ENCODE data around the gene ZNF526.

Gene ZNF526

DNA sequence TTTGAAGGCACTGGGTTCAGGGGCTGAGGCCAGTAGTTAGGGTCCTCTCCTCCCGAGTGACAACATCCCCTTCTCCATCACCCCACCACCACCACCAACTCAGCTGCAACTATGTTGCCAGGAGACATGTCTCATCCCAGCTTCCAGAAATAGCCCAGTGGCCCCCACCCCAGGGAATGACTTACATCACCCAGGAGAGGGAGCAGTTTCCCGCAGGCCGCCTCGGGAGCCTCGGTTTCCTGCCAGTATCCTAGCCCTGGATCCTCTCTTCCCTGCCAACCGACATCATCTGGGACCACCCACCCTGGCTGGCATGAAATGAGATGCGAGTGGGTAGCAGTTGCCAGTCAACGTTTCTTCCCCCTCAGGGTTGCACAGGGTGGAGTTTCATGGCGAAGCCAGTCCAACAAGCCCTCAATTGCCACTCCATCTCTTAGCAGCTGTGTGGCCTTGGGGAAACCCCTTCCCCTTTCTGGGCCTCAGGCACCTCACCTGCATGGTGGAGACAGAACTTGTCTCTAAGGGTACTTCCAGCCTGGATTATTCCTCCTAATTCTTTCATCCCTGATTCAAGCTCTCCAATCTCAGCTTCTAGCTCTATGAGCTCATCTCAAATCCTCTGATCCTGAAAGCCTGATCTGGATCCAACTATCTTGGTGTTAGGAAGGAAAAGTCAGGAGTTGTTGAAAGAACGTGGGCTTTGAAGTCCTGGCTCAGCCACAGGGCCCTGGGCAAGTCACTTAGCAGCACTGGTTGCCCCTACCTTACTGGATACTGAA is 26.2 kb downstream of the ZNF526 start:
- peak; percentile 12 to 94 (median 80) for DNase-seq

DNA sequence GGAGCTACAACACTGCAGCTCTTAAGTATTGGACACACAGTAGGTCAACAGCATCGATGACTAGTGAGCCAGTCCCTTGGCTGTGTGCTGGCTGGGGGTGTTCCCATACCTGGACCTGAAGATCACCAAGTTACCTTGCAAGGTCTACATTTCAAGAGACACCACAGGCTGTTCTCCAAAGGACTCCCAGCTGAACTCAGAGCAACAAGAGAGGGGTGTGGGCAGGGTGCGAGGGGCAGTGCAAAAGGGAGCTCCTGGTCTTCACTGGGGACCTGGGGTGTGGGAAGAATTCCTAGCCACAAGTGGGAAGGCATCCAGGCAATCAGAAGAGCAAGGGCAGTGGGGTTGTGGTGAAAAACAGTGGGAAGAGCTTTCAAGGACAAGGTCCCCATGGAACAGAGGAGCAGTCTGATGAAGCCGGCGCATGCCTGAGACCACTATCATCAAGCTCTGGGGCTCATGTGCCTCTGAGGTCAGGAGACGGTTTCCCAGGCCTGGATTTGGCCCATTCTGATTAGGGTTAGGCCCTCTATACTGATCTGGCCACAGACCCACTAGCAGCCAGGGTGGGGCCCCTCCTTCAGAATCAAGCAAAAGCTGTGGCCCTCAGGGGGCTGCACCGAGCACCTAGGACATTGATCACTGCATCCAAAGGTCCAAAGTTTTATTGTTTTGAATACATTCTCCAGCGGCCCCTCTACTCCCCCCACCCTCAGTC is 27.0 kb downstream of the ZNF526 start:
- no peak for DNase-seq

DNA sequence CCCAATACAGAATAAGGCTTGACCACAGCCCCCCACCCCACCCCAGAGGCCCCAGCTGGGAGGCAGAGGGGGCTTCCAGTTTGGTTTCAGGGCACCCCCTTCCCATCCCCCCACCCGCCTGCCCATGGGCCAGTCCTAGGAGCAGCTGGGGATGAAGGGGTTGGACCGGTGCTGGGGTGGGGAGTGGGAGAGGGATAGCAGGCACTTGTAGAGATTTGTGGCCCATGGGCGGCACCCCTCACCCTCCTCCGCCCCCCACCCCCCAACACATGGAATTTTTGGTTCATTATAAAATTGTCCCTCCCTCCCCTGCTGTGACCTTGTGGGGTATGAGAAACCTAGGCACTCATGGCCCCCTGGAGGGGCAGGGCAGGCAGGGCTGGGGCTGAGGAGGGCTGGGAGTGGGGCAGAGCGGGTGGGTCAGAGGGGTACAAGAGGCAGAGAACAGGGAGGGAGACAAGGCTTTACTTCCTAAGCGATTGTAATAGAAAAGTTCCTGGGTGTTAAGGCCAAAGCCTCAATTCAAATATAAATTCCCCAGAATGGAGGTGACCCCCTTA is 27.6 kb downstream of the ZNF526 start:
- DNase-seq = no peak

DNA sequence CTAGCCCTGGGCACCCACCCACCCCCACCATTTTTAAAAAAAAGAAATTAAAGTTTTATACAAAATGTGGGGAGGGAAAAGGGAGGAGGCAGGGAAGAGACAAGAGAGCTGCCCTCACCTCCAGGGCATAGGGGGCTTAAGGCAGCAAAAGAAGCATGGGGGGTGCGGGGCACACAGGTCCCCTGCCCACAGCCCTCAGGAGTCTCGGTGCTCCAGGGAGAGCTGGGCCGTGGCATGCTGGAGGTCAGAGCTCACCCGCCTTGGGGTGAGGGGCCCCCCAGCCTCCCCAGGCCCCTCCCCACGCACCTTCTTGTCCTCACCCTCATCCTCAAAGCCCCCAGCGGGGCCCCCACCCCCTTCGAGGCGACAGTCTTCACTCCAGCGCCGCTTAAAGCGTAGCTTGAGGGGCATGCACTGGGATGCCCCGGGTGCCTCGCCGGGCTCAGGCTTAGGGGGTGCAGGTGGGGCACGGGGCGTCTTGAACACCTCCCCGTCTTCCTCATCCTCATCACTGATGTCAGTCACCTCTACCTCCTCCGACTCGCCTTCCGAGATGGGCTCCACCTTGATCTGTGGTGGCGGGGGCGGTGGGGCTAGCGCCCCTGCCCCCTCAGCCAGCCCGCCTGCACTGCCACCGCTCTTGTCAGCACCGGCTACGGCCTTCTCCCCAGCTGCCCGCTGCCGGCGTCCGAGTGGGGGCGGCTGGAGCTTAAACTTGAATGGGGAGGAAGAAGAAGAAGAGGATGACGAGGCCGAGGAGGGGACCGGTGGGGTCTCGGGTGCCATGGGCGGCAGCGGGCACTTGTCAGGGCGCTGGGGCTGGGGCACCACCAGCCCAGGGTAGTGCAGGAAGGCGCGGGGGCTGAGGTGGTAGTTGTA is 28.4 kb downstream of the ZNF526 start:
- no peak for DNase-seq

DNA sequence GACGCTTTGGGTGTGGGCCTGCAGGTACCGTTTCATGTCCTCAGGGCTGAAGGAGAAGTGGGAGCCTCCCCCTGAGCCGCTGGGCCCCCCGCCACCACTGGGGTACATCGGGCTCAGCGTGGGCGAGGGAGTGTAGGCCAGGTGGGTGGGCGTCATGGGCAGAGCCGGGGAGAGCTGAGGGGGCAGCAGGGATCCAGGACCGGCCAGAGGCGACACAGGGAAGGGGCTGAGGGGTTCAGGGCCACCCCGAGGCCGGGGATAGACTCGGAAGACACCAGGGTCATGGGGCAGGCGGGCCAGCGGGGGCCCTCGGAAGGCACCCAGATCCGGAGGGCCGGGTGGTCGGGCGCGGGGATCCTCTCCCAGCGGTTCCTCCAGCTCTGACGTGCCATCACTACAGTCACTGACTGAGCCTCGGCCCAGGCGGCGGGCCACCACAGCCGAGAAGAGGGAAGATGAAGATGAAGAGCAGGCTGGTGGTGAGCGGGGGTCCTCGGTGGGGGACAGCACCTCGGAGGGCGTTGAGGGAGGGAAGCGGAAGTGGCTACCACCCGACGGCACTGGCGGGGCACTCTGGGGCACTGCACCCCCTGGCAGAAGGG is 29.1 kb downstream of the ZNF526 start:
- peak in 1 of 56 donors; percentile 28 for DNase-seq

DNA sequence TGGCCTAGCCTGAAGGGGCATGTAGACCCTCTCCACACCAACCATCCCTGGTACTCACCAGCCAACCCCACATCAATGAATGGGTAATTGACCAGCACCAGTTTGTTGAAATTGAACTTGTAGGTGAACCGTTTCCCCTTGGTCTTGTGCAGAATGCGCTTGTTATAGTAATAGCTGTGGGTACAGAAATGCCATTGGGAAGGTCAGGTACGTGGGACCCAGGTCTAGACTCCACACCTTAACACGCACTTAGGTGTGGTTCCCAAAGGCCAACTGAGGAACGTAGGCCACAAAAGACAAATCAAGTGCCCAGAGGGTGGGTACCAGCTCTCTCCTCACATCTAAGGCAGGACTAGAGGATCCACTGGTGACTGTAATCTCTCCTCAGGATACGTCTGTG is 29.7 kb downstream of the ZNF526 start:
- no peak for DNase-seq

DNA sequence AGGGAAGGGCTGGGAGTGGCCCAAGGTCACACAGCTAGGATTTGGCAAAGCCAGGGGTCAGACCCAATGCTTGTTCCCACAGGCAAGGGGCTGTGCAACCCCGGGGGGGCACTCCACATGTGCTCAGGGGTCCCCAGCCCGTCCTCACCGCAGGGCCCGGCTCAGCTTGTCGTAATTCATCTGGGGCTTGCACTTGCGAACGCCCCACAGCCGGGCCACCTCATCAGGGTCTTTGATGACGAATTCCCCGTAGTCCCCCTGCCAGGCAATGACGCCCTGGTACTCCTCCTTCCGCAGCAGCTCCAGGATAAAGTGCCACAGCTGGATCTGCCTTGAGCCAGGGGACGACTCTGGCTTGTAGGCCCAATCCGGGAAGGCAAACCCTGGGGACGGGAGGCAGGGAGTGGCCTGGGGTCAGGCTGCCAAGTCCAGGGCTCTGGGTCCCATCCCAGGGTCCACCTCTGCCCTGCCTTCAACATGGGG is 30.1 kb downstream of the ZNF526 start:
- peak in 4 of 56 donors; percentile 17 to 56 (median 29) for DNase-seq

DNA sequence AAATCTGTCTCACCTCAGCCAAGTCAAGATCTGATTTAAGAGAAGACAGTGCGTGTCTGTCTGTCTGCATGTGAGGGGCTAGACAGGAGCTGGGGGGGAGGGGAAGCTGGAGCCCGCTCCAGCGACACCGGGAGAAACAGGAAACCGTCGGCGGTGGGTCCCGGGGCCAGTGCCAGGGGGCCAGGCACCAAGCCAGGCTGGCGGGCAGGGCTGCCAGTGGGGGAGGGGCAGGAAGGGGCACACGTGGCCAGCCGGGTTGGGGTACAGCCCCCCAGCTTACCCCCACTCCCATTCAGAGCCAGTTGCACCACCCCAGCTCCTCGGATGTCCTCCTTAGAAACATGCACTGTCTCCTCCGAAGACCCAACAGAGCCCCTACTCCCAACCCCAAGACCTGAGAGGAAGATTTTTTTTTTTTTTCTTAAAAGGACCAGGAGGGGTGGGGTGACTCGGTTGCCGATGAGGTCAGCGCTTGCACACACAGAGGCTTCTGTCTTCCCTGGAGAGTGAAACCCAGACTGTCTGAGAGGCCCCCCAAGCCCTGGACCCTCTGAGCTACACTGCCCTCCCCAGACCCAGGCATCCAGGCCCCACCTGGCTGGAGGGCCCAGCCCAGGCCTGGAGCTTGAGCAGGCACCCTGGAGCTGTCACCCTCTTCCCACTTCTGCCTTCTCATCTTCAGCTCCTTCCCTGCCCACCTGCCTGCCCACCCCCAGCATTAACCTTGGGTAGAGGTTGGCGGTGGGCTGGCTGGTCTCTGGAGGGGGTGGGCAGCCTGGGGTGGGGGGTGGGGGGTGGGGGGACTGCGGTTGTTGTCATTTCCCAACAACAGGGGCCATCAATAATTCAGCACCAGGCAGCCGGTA is 30.8 kb downstream of the ZNF526 start:
- DNase-seq = peak in 42 of 56 donors; percentile 13 to 75 (median 52)

DNA sequence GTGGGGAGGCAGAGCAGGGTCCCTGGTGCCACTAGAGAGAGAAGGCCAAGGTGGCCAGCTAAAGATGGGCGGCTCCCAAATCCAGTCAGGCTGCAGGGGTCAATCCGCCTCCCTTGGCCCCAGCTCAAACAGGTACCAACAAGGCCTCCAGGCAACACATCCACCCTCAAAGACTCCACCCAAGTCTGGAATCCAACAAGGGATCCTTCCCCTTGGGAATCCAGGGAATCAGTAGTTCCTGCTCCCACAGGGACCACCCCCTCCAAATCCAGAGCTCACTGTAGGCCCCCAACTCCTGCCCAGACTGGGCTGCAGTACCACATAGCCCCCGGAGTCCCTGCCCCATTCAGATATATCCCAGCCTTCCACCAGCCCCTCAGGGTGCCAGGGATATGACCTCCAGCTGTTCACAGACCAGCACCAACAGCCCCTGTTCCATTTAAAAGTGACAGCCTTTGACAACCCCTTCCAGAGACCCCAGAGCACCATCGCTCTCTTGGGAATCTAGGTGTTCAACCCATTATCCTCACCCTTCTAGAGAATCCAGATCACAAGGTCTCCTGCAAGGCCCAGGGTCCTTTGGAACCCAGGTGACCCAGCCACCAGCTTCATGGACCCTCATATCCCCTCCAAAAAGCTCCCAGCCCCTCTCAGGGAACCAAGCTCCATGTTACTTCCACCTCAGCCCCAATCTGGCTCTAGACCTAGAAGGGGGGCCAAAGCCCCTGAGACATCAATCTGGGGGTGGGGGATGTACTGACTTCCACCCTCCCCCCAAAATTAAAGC is 31.7 kb downstream of the ZNF526 start:
- DNase-seq = no peak

DNA sequence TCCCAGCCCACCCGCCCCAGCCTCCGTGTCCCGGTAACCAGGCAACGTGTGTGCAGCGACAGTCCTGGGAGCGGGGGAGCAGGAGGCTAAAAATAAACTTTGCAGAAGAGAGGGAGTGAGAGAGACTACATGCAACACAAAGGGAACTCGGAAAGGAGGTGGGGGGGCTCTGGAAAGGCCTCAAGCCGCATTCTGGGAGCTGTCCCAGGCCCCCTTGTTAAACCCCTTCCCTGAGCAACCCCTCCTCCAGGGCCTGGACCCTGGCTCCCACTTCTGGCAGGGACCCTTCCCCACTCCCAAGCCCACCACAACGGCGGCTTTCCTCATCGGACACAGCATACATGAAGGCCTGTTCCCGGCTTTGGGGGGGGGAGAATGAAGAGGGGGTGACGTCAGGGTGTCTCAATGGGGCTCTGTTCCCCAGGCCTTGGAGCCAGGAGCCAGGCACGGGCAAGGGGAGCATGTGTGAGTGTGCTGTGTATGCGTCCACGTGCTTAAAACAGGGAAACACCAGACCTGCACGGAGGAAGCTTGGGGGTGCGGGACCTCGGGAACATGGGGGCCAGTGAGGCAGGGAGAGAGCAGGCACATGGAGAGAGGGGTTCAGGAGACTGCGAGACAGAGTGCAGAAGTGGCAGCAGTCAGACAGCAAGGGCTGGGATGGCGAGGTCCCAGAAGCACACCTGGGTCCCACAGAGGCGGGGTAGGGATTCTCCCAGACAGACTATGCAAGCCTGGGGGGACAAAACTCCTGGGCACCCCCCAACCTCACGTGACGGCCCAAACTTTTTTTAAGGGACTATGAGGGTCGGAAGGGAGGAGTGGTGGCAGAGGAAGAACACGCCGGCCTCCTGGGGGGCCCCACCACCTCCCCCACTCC is 32.5 kb downstream of the ZNF526 start:
- peak in 55 of 56 donors; percentile 52 to 95 (median 84) for DNase-seq

DNA sequence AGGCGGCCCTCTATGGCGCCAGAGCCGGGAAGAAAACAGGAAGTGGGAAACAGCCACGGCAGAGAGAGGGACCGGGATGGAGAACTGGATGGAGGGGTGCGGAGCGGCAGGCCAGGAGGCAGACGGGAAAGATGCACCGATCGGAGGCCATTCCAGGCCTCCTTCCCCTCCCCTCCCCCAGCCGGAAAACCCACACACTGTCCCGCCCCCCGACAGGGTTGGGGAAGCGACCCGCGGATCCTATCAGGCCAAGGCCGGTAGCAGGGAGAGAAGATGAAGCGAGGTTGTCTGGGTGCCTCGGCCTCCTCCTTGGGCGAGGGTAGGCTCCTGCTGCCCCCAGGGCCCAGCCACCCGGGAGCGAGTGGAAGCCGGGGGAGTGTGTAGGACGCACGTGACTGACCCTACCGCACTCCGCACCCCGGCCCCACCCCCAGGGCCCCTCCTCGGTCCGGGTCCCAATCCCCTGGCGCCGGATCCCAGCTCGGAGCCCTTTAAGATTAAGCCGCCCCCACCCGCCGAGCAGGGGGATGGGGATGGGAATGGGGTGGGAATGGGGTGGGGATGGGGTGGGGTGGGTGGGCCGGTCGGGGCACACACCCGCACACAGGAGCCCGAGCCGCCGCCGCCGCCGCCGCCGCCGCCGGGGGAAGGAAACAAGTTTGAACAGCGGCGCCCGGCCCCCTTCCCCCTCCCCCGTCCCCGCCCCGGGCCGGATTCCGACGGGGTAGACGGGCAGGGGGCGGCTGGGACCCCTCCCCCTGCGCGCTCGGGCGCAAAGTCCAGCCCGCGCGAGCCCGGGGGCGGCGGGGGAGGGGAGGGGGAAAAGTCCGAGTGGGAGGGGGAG is 33.4 kb downstream of the ZNF526 start:
- peak in 42 of 56 donors; percentile 11 to 77 (median 56) for DNase-seq

DNA sequence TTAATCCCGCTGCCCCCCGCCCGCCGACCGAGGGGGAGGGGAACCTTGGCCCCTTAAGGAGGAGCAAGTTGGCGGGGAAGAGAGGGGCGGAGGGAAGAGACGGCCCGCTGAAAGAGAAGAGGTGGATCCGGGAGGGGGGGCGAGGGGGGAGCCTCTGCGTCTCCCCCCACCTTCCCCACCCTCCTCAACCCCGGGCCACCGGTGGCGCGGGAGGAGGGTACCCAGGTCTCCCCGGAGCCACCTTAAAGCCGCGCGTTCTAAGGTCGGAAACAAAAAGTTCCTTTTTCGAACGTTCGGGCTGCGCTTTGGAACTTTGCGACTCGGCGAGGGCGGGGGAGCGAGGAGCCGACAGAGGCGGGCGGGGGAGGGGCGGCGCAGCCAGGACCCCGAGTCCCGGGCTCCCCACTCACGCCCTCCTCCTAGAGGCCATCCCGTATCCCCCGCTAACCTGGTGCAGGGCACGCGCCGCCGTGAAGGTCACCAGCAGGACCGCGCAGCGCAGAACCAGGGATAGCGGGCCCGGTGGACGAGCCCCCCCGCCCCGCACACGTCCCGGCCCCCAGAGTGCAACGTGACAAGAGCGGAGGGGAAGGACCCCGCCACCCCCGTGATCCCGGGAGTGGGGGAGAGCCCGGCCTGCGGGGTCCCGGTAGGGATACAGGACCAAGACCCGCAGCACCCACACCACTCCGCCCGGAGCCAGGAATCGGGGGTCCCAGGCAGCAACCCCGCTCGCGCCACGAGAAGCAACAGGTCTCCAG is 34.2 kb downstream of the ZNF526 start:
- DNase-seq = peak in 51 of 56 donors; percentile 25 to 86 (median 74)

DNA sequence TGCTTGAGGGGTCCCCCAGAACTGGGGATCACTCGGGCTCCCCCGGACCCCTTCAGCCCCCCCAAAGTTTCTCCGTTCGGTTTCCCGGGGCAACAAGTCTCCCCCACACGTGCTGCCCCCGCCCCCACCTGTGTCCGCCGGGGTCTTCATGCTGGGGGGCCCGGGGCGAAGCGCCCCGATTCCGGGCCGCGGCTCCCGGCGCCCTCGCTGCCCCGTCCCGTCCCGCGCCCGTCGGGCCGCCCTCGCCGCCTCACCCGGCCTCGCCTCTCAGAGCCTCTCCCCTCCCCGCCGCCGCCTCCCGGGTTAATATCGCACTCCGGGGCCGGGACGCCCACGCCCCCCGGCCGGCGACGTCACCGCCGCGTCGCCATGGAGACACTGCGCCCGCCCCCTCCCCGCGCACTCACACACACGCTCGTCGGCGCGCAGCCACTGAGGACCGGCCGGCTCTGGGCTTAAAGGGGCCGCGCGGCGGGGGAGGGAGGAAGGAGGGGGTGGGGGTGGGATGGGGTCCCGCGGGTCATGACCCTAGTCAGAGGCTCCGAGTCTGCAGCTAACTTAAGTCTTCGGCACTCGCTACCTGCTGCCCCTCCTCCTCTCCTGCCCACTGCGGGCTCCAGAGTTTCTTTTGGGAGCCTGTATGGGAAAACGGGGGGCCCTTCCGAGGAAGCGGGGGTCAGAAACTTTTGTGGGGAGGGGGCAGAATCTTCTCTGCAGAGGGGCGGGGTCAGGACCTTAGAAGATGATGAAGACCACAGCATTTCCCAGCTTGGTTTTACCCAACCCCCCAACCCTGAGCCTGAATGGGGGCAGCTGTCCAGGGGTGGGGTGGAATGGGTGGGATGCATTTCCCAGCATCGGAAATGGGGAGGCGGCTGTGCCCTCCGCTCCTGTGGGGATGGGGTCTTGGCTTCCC is 35.0 kb downstream of the ZNF526 start, which contains the start of gene ERF:
TSS of gene ERF (minus strand) at position 279 of the 916 bp plus-strand sequence. CDS start at position 150, 129 bp downstream.
- DNase-seq = peak; percentile 58 to 98 (median 91)

All from nucleus accumbens (tissue), 56 donors.